Measurements from ENCODE around the gene NUDT22.

Gene NUDT22

DNA sequence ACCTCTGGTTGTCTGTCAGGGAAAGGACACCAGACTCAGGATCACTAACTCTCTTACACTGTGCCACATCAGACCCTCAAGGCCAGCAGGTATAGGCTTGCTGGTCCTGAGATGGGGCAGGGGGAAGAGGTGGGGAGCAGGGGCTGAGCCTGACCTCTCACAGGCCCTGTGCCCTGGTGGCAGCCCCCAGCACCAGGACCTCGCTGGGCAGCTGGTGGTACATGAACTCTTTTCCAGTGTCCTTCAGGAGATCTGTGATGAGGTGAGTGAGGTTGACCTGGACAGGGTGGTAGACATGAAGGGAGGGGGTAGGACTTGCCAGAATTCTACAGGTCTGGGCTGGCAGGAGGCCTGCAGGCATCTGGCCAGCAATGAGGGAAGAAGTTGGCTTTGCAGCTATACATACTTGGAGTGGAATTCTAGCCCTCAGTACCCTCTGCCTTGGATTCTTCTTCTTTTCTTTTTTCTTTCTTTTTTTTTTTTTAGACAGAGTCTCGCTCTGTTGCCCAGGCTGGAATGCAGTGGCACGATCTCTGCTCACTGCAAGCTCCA lies 1.4 kb downstream of the NUDT22 start:
- DNase-seq (ENCODE audit: low read depth in 2 of 2): no peak

- no peak for DNase-seq (ENCODE audit: low read depth in 2 of 2)
These were observed 3.1 kb downstream of the NUDT22 start for GRCh38 chr11:64229090-64229743.

DNA sequence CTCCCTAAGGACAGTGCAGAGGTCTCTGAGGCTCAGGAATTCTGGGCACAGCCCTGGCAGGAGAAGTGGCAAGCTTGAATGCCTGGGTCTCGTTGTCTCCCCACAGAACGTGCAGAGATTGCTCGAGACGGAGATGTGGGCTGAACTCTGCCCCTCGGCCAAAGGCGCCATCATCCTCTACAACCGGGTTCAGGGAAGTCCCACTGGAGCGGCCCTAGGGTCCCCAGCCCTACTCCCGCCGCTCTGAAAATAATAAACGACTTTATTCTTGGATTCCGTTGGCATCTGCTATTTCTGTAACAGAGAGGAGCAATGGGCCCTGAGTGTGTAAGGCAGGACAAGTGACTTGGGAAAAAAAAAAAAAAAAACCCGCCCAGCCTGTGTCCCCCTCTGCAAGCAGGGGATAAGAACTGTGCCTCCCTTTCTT lies 3.7 kb downstream of the NUDT22 start:
- no peak for DNase-seq (ENCODE audit: low read depth in 2 of 2)

DNA sequence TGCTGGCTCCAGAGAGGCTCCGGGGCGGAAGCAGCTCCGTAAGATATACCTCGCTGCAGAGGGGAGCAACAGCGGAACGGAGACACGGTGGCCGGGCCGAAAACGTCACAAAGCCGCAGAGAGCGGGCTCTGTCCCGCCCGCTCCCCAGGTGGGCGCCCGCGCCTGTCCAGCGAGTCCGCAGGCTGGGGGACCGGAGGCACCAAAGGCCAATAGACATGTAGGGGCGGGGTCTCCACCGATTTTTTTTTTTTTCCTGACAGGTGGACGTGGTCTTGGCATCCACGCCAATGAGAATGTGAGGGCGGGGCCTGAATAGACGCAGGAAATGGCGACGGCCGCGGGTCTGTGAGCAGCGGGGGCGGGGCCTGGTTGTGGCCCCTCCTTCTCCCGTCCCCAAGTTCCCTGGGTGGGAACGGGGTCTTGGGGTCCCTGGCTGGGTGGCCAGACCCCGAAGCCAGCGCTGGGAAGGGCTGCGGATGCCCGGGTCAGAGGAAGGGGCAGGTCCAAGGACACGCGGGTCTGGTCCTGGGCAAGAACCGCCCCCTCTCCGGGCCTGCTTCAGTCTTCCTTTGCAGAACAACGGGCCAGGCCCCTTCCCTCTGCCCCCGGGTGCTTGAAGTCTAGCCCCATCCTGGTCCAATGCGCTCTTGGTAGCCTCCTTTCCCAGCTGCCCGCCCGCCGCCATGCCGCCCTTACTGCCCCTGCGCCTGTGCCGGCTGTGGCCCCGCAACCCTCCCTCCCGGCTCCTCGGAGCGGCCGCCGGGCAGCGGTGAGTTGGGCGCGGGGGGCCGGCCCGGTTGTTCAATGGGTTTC lies 4.3 kb downstream of the NUDT22 start, which contains the start of gene DNAJC4:
Gene DNAJC4 (plus strand): TSS at position 378 of the 814 bp plus-strand sequence. CDS start 307 bp downstream, at position 685.
- DNase-seq (ENCODE audit: low read depth in 2 of 2): peak; percentile 67 to 77

DNA sequence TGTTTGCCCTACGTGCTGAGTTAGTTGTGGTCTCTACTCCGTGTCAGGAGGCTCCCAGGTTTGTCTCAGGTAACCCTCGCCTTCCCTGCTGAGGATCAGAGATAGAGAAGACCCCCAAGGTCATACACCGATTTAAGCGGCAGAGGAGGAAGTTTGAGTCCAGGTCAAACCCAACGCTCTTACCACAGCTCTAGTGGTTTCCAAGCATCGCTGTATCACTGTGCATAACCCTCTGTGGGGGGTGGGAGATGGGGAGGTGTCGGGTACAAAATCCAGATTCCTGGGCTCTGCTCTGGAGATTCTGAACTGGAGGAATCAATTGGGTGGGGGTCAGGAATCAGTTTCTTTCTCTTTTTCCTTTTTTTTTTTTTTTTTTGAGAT lies 4.9 kb downstream of the NUDT22 start:
- no peak for DNase-seq (ENCODE audit: low read depth in 2 of 2)

GRCh38 chr11:64231546-64231945 lies 5.5 kb downstream of the NUDT22 start:
- DNase-seq (ENCODE audit: low read depth in 2 of 2): no peak

GRCh38 chr11:64232182-64232966 lies 6.3 kb downstream of the NUDT22 start:
- DNase-seq (ENCODE audit: low read depth in 2 of 2): no peak

DNA sequence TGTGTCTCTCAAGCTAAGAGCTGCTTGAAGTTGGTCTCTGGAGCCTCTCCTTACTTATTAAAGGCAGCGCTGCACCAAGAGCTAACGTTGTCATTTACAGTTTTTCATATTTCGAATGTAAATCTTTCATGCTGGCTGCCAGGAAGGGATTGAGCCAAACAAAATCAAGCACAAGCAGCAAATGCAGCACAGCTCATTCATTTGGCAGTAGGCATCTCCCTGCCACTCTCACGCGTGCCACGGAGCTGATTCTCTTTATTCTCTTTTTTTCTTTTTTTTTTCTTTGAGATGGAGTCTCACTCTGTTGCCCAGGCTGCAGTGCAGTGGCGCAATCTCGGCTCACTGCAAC lies 6.9 kb downstream of the NUDT22 start:
- DNase-seq (ENCODE audit: low read depth in 2 of 2): no peak

- peak in 1 of 2 donors; percentile 66 for DNase-seq (ENCODE audit: low read depth in 2 of 2)
These were observed 8.0 kb downstream of the NUDT22 start, which contains the start of gene VEGFB for GRCh38 chr11:64233913-64234586. TSS of gene VEGFB (plus strand) at chr11:64234584. CDS start at chr11:64234834, 250 bp downstream.

GRCh38 chr11:64234647-64235379 lies 8.7 kb downstream of the NUDT22 start:
- peak in 1 of 2 donors; percentile 26 for DNase-seq (ENCODE audit: low read depth in 2 of 2)

DNA sequence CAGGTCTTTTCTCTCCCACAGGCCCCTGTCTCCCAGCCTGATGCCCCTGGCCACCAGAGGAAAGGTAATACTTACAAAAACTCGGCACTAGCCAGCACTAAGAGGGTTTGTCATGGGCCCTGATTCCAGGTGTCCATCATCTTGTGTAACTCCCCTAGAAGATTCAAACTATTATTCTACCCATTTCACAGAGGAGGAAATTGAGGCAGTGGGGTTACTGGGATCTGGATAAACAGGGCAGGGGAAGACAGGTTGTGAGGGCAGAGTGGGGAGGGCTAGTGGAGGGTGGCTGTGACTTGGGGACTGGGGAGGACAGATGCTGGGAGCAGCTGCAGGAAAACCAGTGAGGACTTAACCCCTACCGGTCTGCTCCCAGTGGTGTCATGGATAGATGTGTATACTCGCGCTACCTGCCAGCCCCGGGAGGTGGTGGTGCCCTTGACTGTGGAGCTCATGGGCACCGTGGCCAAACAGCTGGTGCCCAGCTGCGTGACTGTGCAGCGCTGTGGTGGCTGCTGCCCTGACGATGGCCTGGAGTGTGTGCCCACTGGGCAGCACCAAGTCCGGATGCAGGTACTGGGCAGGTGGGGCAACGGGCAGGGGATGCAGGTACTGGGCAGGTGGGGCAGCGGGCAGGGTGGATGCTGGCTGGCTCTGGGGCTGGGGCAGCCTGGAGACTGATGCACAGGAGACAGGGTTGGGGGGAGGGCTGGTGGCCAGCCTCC lies 9.5 kb downstream of the NUDT22 start:
- no peak for DNase-seq (ENCODE audit: low read depth in 2 of 2)

- DNase-seq (ENCODE audit: low read depth in 2 of 2): no peak
These were observed 11.4 kb downstream of the NUDT22 start for GRCh38 chr11:64237484-64237951.

GRCh38 chr11:64238076-64238475 lies 12.0 kb downstream of the NUDT22 start:
- no peak for DNase-seq (ENCODE audit: low read depth in 2 of 2)

GRCh38 chr11:64238999-64239398 lies 12.9 kb downstream of the NUDT22 start:
- no peak for DNase-seq (ENCODE audit: low read depth in 2 of 2)

DNA sequence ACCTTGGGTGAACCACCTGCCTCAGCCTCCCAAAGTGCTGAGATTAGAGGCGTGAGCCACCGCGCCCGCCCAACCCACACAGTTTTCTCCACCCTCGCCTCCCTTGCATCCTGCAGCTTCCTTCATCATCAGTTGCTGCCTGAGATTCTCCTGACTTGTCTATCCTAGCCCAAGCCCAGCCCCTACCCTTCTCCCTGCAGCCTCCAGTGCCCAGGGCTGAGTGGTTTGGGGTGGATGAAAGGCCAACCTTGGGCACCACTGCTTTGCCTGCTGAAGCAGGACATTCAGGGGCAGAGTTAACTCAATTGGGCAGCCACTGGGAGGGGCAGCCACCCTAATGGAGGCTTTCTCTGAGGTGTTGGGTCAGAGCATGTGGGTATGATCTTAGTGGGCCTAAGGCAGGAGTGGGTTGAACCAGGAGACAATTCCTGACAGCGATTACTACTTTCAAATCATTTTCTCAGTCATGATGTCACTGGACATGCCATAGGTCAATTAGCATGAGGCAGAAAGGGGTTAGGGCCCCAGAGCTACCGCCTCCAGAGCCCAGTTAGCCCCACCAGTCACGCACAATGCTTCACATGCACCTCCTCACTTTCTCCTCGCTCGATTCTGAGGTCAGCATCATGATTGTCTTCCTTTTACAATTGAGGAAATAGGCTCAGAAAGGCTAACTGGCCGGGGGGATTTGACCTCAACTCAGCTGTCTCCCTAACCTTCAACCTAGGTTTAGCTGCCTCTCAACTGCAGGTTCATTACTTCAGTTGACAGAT lies 13.8 kb downstream of the NUDT22 start:
- no peak for DNase-seq (ENCODE audit: low read depth in 2 of 2)

DNA sequence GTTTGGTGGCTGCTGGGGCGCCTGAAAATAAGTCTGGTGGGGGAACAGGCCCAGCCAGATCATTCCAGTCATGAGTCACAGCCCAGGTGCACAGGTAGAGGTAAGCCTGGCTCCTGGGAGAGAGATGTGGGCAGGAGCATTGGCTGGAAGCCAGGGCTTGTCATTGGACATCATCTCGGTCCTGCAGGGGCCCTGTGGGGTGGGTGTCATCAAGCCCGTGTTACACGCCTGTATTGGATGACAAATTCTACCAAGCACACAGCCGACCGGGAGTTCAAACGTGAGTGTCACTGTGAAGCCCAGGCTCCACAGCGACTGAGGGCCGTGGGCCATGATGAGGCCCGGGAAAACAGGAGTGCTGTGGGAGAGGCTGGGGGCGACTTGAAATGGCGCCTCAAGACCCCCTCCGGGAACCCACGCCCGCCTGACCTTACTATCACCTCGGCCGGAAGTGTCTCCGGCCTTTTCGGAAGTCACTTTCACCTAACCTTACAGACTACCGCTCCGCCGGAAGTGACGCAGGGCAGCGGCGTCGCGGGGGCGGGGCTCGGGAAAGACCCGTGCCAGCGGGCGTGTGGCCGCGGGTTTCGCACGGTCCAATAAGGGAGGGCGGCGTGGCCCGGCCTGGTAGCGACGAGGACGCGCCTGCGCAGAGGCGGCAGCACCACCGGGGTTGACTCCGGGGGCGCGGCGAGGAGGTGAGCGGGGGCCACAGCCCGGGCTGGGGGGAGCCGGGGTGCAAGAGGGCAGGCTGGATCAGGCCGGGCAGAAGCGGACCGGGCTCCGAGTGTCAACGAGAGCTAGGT lies 14.6 kb downstream of the NUDT22 start, which contains the start of gene FKBP2:
Gene FKBP2 (plus strand): TSS at position 661 of the 806 bp plus-strand sequence. CDS start 1,293 bp downstream, outside the sequence.
- peak; percentile 96 to 98 for DNase-seq (ENCODE audit: low read depth in 2 of 2)

DNA sequence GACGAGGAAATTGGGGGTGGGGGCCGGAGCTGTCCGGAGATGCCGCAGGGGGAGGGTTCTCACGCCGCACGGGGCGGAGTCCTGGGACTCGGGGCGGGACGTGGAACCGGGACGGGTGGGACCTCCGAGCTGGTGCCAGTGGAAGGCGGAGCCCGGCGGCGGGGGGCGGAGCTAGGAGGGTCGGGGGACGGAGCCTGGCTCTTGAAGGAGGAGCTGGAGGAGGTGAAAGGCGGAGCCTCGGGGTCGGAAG lies 15.1 kb downstream of the NUDT22 start:
- peak in 1 of 2 donors; percentile 99 for DNase-seq (ENCODE audit: low read depth in 2 of 2)

All from stimulated activated CD8-positive, alpha-beta memory T cell treated with anti-CD3 and anti-CD28 coated beads, Interleukin-15, amount 100 ng/mL, for 4 hours (primary cell).